B cell (primary cell): ENCODE measurements around the gene BFSP1. TPM values are rescaled to one million over a fixed set of nuclear protein-coding genes. Genes with fewer than 3 reads are reported as not detected.

Experiments
- ATAC-seq: fragments of 200-7000 bp; cut with Tn5 transposase; one replicate; pipeline ENCODE4 v1.10.0; 2021; ENCODE audit warnings: low read depth, mild to moderate bottlenecking, moderate number of reproducible peaks, moderate library complexity
- CTCF ChIA-PET: fragments of 350-600 bp; sonication (Branson Sonifier 250); formaldehyde crosslinking; loops from one replicate; lab custom pipeline; 2021; ENCODE audit warnings: antibody characterized with exemption, inconsistent platforms; lab: Charles Lee
- POLR2A ChIA-PET: fragments of 350-600 bp; sonication (Branson Sonifier 250); formaldehyde crosslinking; loops from one replicate; lab custom pipeline; 2021; ENCODE audit warnings: antibody characterized with exemption; lab: Charles Lee
- DNase-seq: peaks from one replicate; pipeline ENCODE4 v3.0.0; 2013
- H2AFZ ChIP-seq: 2 replicates; pipeline ENCODE4 v1.6.1; 2012; ENCODE audit warnings: mild to moderate bottlenecking, low read depth, low read length; ENCODE audit not compliant: insufficient read depth, poor library complexity, severe bottlenecking
- H3K27ac ChIP-seq, 2 donors: 1 replicate in 1 of 2; 2 replicates in 1 of 2; pipeline ENCODE4 v1.5.1; 2012 to 2013; ENCODE audit warnings: low read length in 2 of 2, mild to moderate bottlenecking in 2 of 2, moderate library complexity in 1 of 2
- H3K27me3 ChIP-seq, 4 experiments: fragments of 200-600 bp in 1 of 4; sonication (generic) in 1 of 4; replicated peaks in 1 of 4; 1 replicate in 2 of 4; 2 replicates in 2 of 4; pipeline versions ENCODE4 v1.6.1 to v1.7.0; 2013 to 2016; ENCODE audit warnings: low read length in 3 of 4, mild to moderate bottlenecking in 2 of 4, mixed read lengths in 1 of 4, moderate library complexity in 1 of 4; ENCODE audit not compliant: insufficient read depth in 4 of 4, control insufficient read depth in 3 of 4; ENCODE audit errors: control extremely low read depth in 1 of 4
- H3K36me3 ChIP-seq, 2 experiments: replicated peaks in 1 of 2; 1 replicate in 1 of 2; 2 replicates in 1 of 2; pipeline versions ENCODE4 v1.6.1 to v1.7.1; 2013; ENCODE audit warnings: low read length in 1 of 2; ENCODE audit not compliant: insufficient read depth in 2 of 2, control insufficient read depth in 1 of 2; ENCODE audit errors: control extremely low read depth in 1 of 2, extremely low read depth in 1 of 2
- H3K4me1 ChIP-seq, 2 donors: fragments of 200-600 bp in 1 of 2; sonication (generic) in 1 of 2; 1 replicate in 1 of 2; 2 replicates in 1 of 2; pipeline versions ENCODE4 v1.5.1 to v1.6.1; 2013 to 2017; ENCODE audit warnings: low read length in 2 of 2; ENCODE audit not compliant: control insufficient read depth in 2 of 2, insufficient read depth in 2 of 2
- H3K4me2 ChIP-seq: replicated peaks from 2 replicates; pipeline ENCODE3; 2012; ENCODE audit warnings: mild to moderate bottlenecking, low read depth, low read length; ENCODE audit not compliant: poor library complexity, severe bottlenecking
- H3K4me3 ChIP-seq, 5 experiments: fragments of 200-600 bp in 1 of 5; sonication (generic) in 1 of 5; 1 replicate in 3 of 5; 2 replicates in 2 of 5; pipeline versions ENCODE4 v1.5.1 to v1.7.0; 2011 to 2016; ENCODE audit warnings: low read length in 4 of 5, mild to moderate bottlenecking in 4 of 5, low read depth in 2 of 5, control low read depth in 1 of 5, moderate library complexity in 1 of 5; ENCODE audit not compliant: insufficient read depth in 1 of 5; ENCODE audit errors: control extremely low read depth in 1 of 5, extremely low read depth in 1 of 5
- H3K79me2 ChIP-seq: fragments of 200-600 bp; sonication (generic); one replicate; pipeline ENCODE4 v1.6.0; 2016; ENCODE audit warnings: low read length; ENCODE audit not compliant: control insufficient read depth, insufficient read depth
- H3K9ac ChIP-seq: fragments of 200-600 bp; sonication (generic); 2 replicates; pipeline ENCODE4 v1.6.1; 2017; ENCODE audit warnings: mild to moderate bottlenecking, low read length, moderate library complexity
- H3K9me3 ChIP-seq, 3 donors: one replicate each; pipeline versions ENCODE4 v1.6.1 to v1.7.1; 2013; ENCODE audit warnings: low read length in 2 of 3; ENCODE audit not compliant: control insufficient read depth in 2 of 3, insufficient read depth in 1 of 3; ENCODE audit errors: control extremely low read depth in 1 of 3
- H4K20me1 ChIP-seq: 2 replicates; pipeline ENCODE4 v1.6.0; 2012; ENCODE audit warnings: mild to moderate bottlenecking, low read length; ENCODE audit not compliant: insufficient read depth, control insufficient read depth, poor library complexity, severe bottlenecking
- H3K27ac Mint-ChIP-seq: one replicate; pipeline ENCODE4 v1.8.0; 2021; ENCODE audit warnings: mixed read lengths
- H3K27me3 Mint-ChIP-seq: one replicate; pipeline ENCODE4 v1.8.0; 2021; ENCODE audit warnings: mixed read lengths
- H3K4me1 Mint-ChIP-seq: one replicate; pipeline ENCODE4 v1.8.0; 2021; ENCODE audit warnings: mixed read lengths
- H3K4me3 Mint-ChIP-seq: one replicate; pipeline ENCODE4 v1.8.0; 2021; ENCODE audit warnings: mixed read lengths
- H3K9me3 Mint-ChIP-seq: one replicate; pipeline ENCODE4 v1.8.0; 2022; ENCODE audit warnings: mixed read lengths; ENCODE audit not compliant: insufficient read depth
- CTCF ChIP-seq: fragments of 200-600 bp; IDR thresholded peaks from one replicate; pipeline ENCODE4 v1.8.0; 2022; ENCODE audit warnings: antibody characterized with exemption, mild to moderate bottlenecking
- EZH2 ChIP-seq: IDR thresholded peaks from 2 replicates; pipeline ENCODE4 v1.6.1; 2012; ENCODE audit warnings: borderline replicate concordance, low read depth, mild to moderate bottlenecking, moderate library complexity, low read length; ENCODE audit not compliant: insufficient read depth, poor library complexity, severe bottlenecking
- WGBS: methylation state at CpG from one replicate; pipeline ENCODE4 v1.1.5; 2013; ENCODE audit warnings: missing lambda C conversion rate; ENCODE audit not compliant: insufficient coverage; 5-methylcytosine and 5-hydroxymethylcytosine counted together
- intact Hi-C: fragments of 100-400 bp; cut with micrococcal nuclease; formaldehyde crosslinking; loops from one replicate; pipeline ENCODE4 v1.10.0; 2022
- polyA plus RNA-seq: library from polyadenylated mRNA; depleted of rRNA; stranded (reverse); fragments of >200 nt; gene quantifications from 2 replicates; pipeline ENCODE4 v1.2.3, GENCODE V29; 2012
- total RNA-seq, 2 donors: library from RNA; stranded (reverse); fragments of 120-200 nt in 1 of 2; gene quantifications; 1 replicate in 1 of 2; 2 replicates in 1 of 2; pipeline versions ENCODE4 v1.2.3 to v1.2.4, GENCODE V29; 2013 to 2022

The BFSP1 gene
- total and polyA plus RNA-seq, 2 donors (not counting 1 experiment from before 2014, with no cell fraction given), result not detected

DNA sequence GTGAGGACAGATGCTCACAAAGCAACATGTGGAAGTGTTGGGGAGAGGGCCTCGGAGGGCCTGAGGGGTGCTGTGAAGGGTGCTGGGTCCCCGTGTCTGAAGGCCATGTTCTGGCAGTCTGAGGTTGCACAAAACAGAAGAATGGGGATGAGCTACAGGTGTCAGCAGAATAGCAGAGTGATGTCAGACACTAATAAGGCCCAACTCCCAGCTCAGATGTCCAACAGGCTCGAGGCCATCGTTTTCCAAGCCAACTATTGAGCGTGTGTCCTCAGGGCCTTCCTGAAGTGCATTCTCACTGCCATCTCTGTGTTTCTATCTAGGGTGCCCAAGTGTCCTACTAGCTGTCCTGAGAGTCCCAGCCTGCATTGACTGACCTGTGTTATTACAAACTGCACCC lies 7.9 kb downstream of the BFSP1 start:
- TF ChIP-seq EZH2 (no peak), CTCF (no peak)
- Histone ChIP-seq H3K79me2 (no peaks in the 10 kb centered on the region), H3K27me3 (peaks cover 0 to 13% (median 5%) of the 10 kb centered on the region in 4 experiments), H3K4me2 (no peak overlapping the region), H3K9me3 (no peaks in the 10 kb centered on the region), H3K4me1 (no peaks in the 10 kb centered on the region), H3K27ac (no peak overlapping the region), H3K4me3 (no peak overlapping the region), H3K9ac (no peak overlapping the region), H2AFZ (no peak overlapping the region), H3K36me3 (no peaks in the 10 kb centered on the region), H4K20me1 (no peaks in the 10 kb centered on the region)
- 87% methylated on average over 5 of the region's 5 CpGs for WGBS
- ATAC-seq (no peak), DNase-seq (no peak)
- H3K27me3 Mint-ChIP-seq, result peaks cover 20% of the 10 kb centered on the region
- no peaks in the 10 kb centered on the region for H3K4me1 Mint-ChIP-seq
- intact Hi-C loops, result no loop called here
- POLR2A ChIA-PET, result no interaction called here
- CTCF ChIA-PET, result interaction anchor here (0.6 kb wide), 1 partner anchor 706 kb away, joined by 3 read pairs; no protein-coding TSS in a partner anchor
- H3K4me3 Mint-ChIP-seq, result no peak overlapping the region
- no peak overlapping the region for H3K27ac Mint-ChIP-seq
- H3K9me3 Mint-ChIP-seq, result no peaks in the 10 kb centered on the region

DNA sequence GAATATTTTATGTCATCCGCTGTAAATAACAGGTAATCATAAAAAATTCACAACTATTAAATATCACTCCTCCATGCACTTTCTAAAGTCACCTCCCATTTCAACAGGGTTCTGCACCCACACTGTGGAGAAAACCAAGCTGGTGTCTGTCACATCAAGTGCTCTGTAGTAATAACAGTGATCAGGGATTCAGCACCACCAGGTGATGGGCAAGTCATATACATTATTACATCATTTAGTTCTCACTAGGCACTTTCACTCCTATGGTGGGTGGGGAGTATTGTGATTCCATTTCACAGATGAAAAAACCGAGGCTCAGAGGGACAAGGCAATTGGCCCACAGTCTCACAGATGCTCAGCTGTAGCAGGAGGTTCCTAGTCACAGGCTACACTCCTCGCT lies 8.7 kb downstream of the BFSP1 start:
- H3K9me3 ChIP-seq, result no peaks in the 10 kb centered on the region
- H3K79me2 ChIP-seq, result no peaks in the 10 kb centered on the region
- ChIA-PET POLR2A (no interaction called here), CTCF (no interaction called here)
- no peaks in the 10 kb centered on the region for H3K9me3 Mint-ChIP-seq
- H3K27me3 ChIP-seq, result peaks cover 0 to 17% (median 3%) of the 10 kb centered on the region in 4 experiments
- no peak overlapping the region for H3K4me2 ChIP-seq
- H3K4me3 ChIP-seq, result no peak overlapping the region
- WGBS, result 83% methylated on average over 2 of the region's 3 CpGs
- no peaks in the 10 kb centered on the region for H4K20me1 ChIP-seq
- DNase-seq (no peak), ATAC-seq (no peak)
- H3K27me3 Mint-ChIP-seq, result peaks cover 20% of the 10 kb centered on the region
- H3K36me3 ChIP-seq, result no peaks in the 10 kb centered on the region
- intact Hi-C loops, result no loop called here
- H3K27ac ChIP-seq, result no peak overlapping the region
- no peaks in the 10 kb centered on the region for H3K4me1 ChIP-seq
- no peak for TF ChIP-seq EZH2
- TF ChIP-seq CTCF, result no peak
- no peak overlapping the region for H3K4me3 Mint-ChIP-seq
- no peaks in the 10 kb centered on the region for H3K4me1 Mint-ChIP-seq
- H3K9ac ChIP-seq, result no peak overlapping the region
- no peak overlapping the region for H2AFZ ChIP-seq
- no peak overlapping the region for H3K27ac Mint-ChIP-seq
